HepG2 (cell line): Measurements from ENCODE around the gene NFE2L1. TPM values are rescaled to one million over a fixed set of nuclear protein-coding genes. Genes with fewer than 3 reads are reported as not detected.
A peak's percentile ranks its signal among the peaks of the same experiment; 100 is the strongest.

Source experiments
- AGO1 ChIP-seq: fragments of 200-400 bp; formaldehyde crosslinking; IDR thresholded peaks from 2 replicates; pipeline ENCODE4 v1.6.1; 2017; ENCODE audit warnings: mild to moderate bottlenecking, low read depth, low read length, moderate library complexity; ENCODE audit not compliant: poor library complexity, severe bottlenecking
- EEA1 ChIP-seq: sonication (generic); formaldehyde crosslinking; IDR thresholded peaks from 2 replicates; pipeline ENCODE4 v1.5.1; 2020; ENCODE audit warnings: mild to moderate bottlenecking, missing genetic modification reagents, borderline replicate concordance
- KAT2B ChIP-seq: fragments of 150-350 bp; IDR thresholded peaks from 2 replicates; pipeline ENCODE4 v1.6.1; 2014; ENCODE audit warnings: low read depth, low read length, borderline replicate concordance
- KDM3A ChIP-seq: IDR thresholded peaks from 2 replicates; pipeline ENCODE4 v1.6.1; 2018; ENCODE audit warnings: low read depth, missing compliant biosample characterization
- KLF9 ChIP-seq: IDR thresholded peaks from 2 replicates; pipeline ENCODE4 v1.6.1; 2016; ENCODE audit warnings: low read depth
- MBD4 ChIP-seq: IDR thresholded peaks from 2 replicates; pipeline ENCODE4 v1.6.1; 2012; ENCODE audit warnings: low read length, inconsistent platforms, borderline replicate concordance
- NFKBIZ ChIP-seq: IDR thresholded peaks from 2 replicates; pipeline ENCODE4 v1.6.1; 2018; ENCODE audit warnings: missing genetic modification reagents, missing compliant biosample characterization
- RCOR2 ChIP-seq: IDR thresholded peaks from 2 replicates; pipeline ENCODE4 v1.6.1; 2016; ENCODE audit warnings: missing biosample characterization, missing genetic modification reagents
- SMARCC2 ChIP-seq: fragments of 450-650 bp; IDR thresholded peaks from 2 replicates; pipeline ENCODE4 v1.6.1; 2017; ENCODE audit warnings: antibody characterized with exemption, mild to moderate bottlenecking
- SP5 ChIP-seq: IDR thresholded peaks from 2 replicates; pipeline ENCODE4 v1.6.1; 2016; ENCODE audit warnings: low read depth, borderline replicate concordance
- TEF ChIP-seq: sonication (generic); formaldehyde crosslinking; IDR thresholded peaks from 2 replicates; pipeline ENCODE4 v1.5.0; 2020; ENCODE audit warnings: missing genetic modification reagents
- ZFP36 ChIP-seq: fragments of 150-350 bp; IDR thresholded peaks from 2 replicates; pipeline ENCODE4 v1.6.1; 2018; ENCODE audit warnings: borderline replicate concordance, low read length, low read depth; ENCODE audit not compliant: partially characterized antibody
- ZMYM2 ChIP-seq: sonication (generic); formaldehyde crosslinking; IDR thresholded peaks from 2 replicates; pipeline ENCODE4 v1.8.0; 2022; ENCODE audit warnings: mild to moderate bottlenecking, missing genetic modification reagents
- ZNF276 ChIP-seq: sonication (generic); formaldehyde crosslinking; IDR thresholded peaks from 2 replicates; pipeline ENCODE4 v1.4.0; 2020; ENCODE audit warnings: mild to moderate bottlenecking, low read depth, missing genetic modification reagents
- ZNF343 ChIP-seq: sonication (generic); formaldehyde crosslinking; IDR thresholded peaks from 2 replicates; pipeline ENCODE4 v1.4.0; 2020; ENCODE audit warnings: mild to moderate bottlenecking, missing genetic modification reagents
- ZNF83 ChIP-seq: sonication (generic); formaldehyde crosslinking; IDR thresholded peaks from 2 replicates; pipeline ENCODE4 v1.4.0; 2020; ENCODE audit warnings: missing genetic modification reagents, mild to moderate bottlenecking, borderline replicate concordance
- ZNF841 ChIP-seq: sonication (generic); formaldehyde crosslinking; IDR thresholded peaks from 2 replicates; pipeline ENCODE4 v1.8.1; 2023; ENCODE audit warnings: missing genetic modification reagents, borderline replicate concordance
- polyA plus RNA-seq, 8 experiments: library from polyadenylated mRNA; depleted of rRNA in 3 of 8; stranded (reverse) in 7 of 8; unstranded in 1 of 8; fragments of >200 nt; fragmentation: Illumina TruSeq in 4 of 8; extraction: Trizol in 4 of 8; gene quantifications; 2 replicates each; pipeline versions ENCODE4 v1.2.1 to v1.2.3, GENCODE V29; 2011 to 2016; ENCODE audit warnings: low read depth in 4 of 8, missing spikeins in 1 of 8, mixed read lengths in 1 of 8; ENCODE audit not compliant: insufficient read depth in 1 of 8
- total RNA-seq, 5 experiments: library from RNA; depleted of rRNA; stranded (reverse); fragments of >200 nt; fragmentation: Illumina TruSeq; extraction: Trizol; gene quantifications; 2 replicates each; pipeline ENCODE4 v1.2.3, GENCODE V29; 2016; ENCODE audit warnings: low read depth in 1 of 5
- TF ChIP-seq, protein P1 (sequence below): sonication (generic); formaldehyde crosslinking; IDR thresholded peaks from 2 replicates; pipeline ENCODE4 v1.5.0; 2020; ENCODE audit warnings: missing genetic modification reagents
- TF ChIP-seq, protein P2 (sequence below): sonication (generic); formaldehyde crosslinking; IDR thresholded peaks from 2 replicates; pipeline ENCODE4 v1.9.0; 2021; ENCODE audit warnings: mild to moderate bottlenecking, missing genetic modification reagents
- TF ChIP-seq, protein P3 (sequence below): sonication (generic); formaldehyde crosslinking; IDR thresholded peaks from 2 replicates; pipeline ENCODE4 v1.4.0; 2020; ENCODE audit warnings: mild to moderate bottlenecking, missing genetic modification reagents

NFE2L1 gene
- total and polyA plus RNA-seq, 2 of the 13 experiments (the other 11 are each of a cell fraction or from before 2014, with no cell fraction given): 67.0 to 234 TPM

DNA sequence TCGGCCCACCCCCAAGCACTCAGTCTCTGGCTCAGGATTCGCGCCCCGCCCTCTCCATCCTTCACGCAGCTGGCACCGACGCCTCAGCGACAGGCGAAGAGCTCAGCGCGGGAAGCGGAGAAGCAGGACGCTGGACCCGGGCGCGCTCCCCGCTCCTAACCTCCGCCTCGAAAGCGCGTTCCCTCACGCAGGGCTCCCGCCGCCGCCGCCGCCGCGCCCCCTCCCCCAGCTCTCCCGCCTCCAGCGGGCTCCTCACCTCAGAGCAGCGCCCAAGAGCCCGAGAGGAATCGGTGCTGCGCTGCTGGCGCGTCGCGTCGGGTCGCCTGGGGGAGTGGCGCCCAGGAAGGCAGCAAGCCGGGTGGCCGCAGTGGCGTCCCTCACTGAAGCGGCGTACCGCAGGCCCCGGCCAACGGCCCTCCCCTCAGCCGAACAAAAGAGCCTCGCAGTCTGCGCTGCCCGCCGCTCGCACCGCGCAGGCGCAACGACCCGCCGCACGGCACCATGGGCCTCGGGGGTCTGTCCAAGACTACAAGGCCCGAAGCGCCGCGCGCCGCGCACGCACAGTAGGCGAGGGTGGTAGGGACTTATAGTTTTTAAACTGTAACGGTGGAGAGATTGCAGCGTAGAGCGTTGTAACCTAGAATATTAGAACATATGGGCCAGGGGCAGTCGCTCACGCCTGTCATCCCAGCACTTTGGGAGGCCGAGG lies 53.0 kb downstream of the NFE2L1 start, which contains the start of gene CBX1 (continued):
- TF ChIP-seq AGO1 (peak; percentile 66), ZFP36 (no peak), ZNF83 (CRISPR knock-in tag) (no peak), ZNF841 (CRISPR knock-in tag) (no peak), MBD4 (no peak), RCOR2 (CRISPR knock-in tag) (peak; percentile 69), KAT2B (no peak), ZNF276 (0 out of 2 replicates have a peak, but pooled peaks have one; percentile 79), SMARCC2 (no peak), SP5 (CRISPR knock-in tag) (no peak), EEA1 (0 out of 2 replicates have a peak, but pooled peaks have one; percentile 95), TEF (CRISPR knock-in tag) (no peak), KDM3A (CRISPR knock-in tag) (peak; percentile 92), ZMYM2 (CRISPR knock-in tag) (peak; percentile 78; the same call in 1 of the 2 replicates), KLF9 (CRISPR knock-in tag) (no peak), NFKBIZ (CRISPR knock-in tag) (peak; percentile 65; the same call in 1 of the 2 replicates), ZNF343 (CRISPR knock-in tag) (peak; percentile 90; the same call in 1 of the 2 replicates)
- TF ChIP-seq, protein P1, sequence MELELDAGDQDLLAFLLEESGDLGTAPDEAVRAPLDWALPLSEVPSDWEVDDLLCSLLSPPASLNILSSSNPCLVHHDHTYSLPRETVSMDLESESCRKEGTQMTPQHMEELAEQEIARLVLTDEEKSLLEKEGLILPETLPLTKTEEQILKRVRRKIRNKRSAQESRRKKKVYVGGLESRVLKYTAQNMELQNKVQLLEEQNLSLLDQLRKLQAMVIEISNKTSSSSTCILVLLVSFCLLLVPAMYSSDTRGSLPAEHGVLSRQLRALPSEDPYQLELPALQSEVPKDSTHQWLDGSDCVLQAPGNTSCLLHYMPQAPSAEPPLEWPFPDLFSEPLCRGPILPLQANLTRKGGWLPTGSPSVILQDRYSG (CRISPR knock-in tag): no peak
- TF ChIP-seq, protein P2, sequence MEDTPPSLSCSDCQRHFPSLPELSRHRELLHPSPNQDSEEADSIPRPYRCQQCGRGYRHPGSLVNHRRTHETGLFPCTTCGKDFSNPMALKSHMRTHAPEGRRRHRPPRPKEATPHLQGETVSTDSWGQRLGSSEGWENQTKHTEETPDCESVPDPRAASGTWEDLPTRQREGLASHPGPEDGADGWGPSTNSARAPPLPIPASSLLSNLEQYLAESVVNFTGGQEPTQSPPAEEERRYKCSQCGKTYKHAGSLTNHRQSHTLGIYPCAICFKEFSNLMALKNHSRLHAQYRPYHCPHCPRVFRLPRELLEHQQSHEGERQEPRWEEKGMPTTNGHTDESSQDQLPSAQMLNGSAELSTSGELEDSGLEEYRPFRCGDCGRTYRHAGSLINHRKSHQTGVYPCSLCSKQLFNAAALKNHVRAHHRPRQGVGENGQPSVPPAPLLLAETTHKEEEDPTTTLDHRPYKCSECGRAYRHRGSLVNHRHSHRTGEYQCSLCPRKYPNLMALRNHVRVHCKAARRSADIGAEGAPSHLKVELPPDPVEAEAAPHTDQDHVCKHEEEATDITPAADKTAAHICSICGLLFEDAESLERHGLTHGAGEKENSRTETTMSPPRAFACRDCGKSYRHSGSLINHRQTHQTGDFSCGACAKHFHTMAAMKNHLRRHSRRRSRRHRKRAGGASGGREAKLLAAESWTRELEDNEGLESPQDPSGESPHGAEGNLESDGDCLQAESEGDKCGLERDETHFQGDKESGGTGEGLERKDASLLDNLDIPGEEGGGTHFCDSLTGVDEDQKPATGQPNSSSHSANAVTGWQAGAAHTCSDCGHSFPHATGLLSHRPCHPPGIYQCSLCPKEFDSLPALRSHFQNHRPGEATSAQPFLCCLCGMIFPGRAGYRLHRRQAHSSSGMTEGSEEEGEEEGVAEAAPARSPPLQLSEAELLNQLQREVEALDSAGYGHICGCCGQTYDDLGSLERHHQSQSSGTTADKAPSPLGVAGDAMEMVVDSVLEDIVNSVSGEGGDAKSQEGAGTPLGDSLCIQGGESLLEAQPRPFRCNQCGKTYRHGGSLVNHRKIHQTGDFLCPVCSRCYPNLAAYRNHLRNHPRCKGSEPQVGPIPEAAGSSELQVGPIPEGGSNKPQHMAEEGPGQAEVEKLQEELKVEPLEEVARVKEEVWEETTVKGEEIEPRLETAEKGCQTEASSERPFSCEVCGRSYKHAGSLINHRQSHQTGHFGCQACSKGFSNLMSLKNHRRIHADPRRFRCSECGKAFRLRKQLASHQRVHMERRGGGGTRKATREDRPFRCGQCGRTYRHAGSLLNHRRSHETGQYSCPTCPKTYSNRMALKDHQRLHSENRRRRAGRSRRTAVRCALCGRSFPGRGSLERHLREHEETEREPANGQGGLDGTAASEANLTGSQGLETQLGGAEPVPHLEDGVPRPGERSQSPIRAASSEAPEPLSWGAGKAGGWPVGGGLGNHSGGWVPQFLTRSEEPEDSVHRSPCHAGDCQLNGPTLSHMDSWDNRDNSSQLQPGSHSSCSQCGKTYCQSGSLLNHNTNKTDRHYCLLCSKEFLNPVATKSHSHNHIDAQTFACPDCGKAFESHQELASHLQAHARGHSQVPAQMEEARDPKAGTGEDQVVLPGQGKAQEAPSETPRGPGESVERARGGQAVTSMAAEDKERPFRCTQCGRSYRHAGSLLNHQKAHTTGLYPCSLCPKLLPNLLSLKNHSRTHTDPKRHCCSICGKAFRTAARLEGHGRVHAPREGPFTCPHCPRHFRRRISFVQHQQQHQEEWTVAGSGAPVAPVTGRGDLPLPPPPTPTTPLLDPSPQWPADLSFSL (CRISPR knock-in tag): peak; percentile 72
- TF ChIP-seq, protein P3, sequence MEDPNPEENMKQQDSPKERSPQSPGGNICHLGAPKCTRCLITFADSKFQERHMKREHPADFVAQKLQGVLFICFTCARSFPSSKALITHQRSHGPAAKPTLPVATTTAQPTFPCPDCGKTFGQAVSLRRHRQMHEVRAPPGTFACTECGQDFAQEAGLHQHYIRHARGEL (CRISPR knock-in tag): 0 out of 2 replicates have a peak, but pooled peaks have one; percentile 6
